Mammary epithelial cell (primary cell): ENCODE results near the gene S100B.

Experiments
- EZH2 ChIP-seq: IDR thresholded peaks from 2 replicates; pipeline ENCODE4 v1.6.1; 2012; ENCODE audit warnings: low read length, inconsistent platforms, borderline replicate concordance
- TF ChIP-seq, protein P1 (sequence below), 2 donors: IDR thresholded peaks in 1 of 2; conservative IDR thresholded peaks in 1 of 2; 2 replicates each; pipeline ENCODE4 v1.5.1; 2011 to 2012; ENCODE audit warnings: inconsistent platforms in 2 of 2, low read length in 2 of 2, mild to moderate bottlenecking in 2 of 2, control low read depth in 1 of 2, low read depth in 1 of 2; ENCODE audit not compliant: insufficient read depth in 1 of 2; ENCODE audit errors: extremely low read depth in 1 of 2

DNA sequence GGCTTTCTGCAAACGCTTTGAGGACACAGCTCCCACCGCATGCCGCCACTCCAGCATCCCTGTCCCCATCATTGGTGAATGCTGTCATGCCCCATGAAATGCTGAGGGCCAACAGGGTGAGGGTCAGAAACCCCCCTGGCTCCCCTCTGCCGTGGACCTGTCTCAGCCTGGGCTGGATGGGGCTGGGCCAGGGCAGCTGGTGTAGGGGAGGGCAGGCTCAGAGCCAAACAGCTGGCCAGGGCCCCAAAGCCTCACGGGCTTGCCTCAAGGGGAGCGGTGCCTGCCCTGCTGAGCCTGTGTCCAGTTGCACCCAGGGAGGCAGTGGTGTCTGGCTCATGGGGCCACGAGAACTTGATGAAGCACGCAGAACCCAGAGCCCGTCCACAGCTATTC lies 49.7 kb downstream of the S100B start:
- TF ChIP-seq, protein P1, sequence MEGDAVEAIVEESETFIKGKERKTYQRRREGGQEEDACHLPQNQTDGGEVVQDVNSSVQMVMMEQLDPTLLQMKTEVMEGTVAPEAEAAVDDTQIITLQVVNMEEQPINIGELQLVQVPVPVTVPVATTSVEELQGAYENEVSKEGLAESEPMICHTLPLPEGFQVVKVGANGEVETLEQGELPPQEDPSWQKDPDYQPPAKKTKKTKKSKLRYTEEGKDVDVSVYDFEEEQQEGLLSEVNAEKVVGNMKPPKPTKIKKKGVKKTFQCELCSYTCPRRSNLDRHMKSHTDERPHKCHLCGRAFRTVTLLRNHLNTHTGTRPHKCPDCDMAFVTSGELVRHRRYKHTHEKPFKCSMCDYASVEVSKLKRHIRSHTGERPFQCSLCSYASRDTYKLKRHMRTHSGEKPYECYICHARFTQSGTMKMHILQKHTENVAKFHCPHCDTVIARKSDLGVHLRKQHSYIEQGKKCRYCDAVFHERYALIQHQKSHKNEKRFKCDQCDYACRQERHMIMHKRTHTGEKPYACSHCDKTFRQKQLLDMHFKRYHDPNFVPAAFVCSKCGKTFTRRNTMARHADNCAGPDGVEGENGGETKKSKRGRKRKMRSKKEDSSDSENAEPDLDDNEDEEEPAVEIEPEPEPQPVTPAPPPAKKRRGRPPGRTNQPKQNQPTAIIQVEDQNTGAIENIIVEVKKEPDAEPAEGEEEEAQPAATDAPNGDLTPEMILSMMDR (conservative IDR thresholded peaks at IDR 0.05 in 1 of 2, IDR thresholded peaks at IDR 0.05 in 1 of 2; ENCODE audit: extremely low read depth in 1 of 2, insufficient read depth in 1 of 2, low read depth in 1 of 2, low read length in 2 of 2), result no peak
- no peak for TF ChIP-seq EZH2
